Stimulated activated CD4-positive, alpha-beta T cell treated with anti-CD3 and anti-CD28 coated beads, Interleukin-12 subunit alpha, Interleukin-12 subunit beta, amount 100 ng/mL, for 4 hours (primary cell): Measurements from ENCODE around the gene SV2B.
A peak's percentile ranks its signal among the peaks of the same experiment; 100 is the strongest.

Experiments used
- DNase-seq: peaks from one replicate; pipeline ENCODE4 v3.0.0-alpha.2; 2020

SV2B gene

GRCh38 chr15:91271565-91272153 is 171.6 kb downstream of the SV2B start:
- DNase-seq: peak; percentile 38

- no peak for DNase-seq
These were observed 175.8 kb downstream of the SV2B start for GRCh38 chr15:91275844-91276243.

GRCh38 chr15:91278951-91279350 is 178.9 kb downstream of the SV2B start:
- DNase-seq: no peak

GRCh38 chr15:91279486-91279885 is 179.4 kb downstream of the SV2B start:
- no peak for DNase-seq

GRCh38 chr15:91281947-91282346 is 181.9 kb downstream of the SV2B start:
- no peak for DNase-seq

- no peak for DNase-seq
These were observed 182.4 kb downstream of the SV2B start for GRCh38 chr15:91282486-91282885.

GRCh38 chr15:91283155-91283554 is 183.1 kb downstream of the SV2B start:
- DNase-seq: no peak

GRCh38 chr15:91284758-91285466 is 184.9 kb downstream of the SV2B start:
- DNase-seq: no peak

- no peak for DNase-seq
These were observed 189.3 kb downstream of the SV2B start for GRCh38 chr15:91289324-91289723.

GRCh38 chr15:91290553-91290952 is 190.5 kb downstream of the SV2B start:
- no peak for DNase-seq

GRCh38 chr15:91291673-91292072 is 191.6 kb downstream of the SV2B start:
- no peak for DNase-seq

GRCh38 chr15:91294344-91294743 is 194.3 kb downstream of the SV2B start:
- DNase-seq: no peak

- DNase-seq: no peak
These were observed 194.7 kb downstream of the SV2B start for GRCh38 chr15:91294795-91295194.

GRCh38 chr15:91298101-91298500 is 198.0 kb downstream of the SV2B start:
- DNase-seq: no peak

GRCh38 chr15:91302588-91303439 is 202.8 kb downstream of the SV2B start:
- no peak for DNase-seq

GRCh38 chr15:91304210-91304609 is 204.2 kb downstream of the SV2B start:
- no peak for DNase-seq

GRCh38 chr15:91304786-91305185 is 204.7 kb downstream of the SV2B start:
- no peak for DNase-seq

GRCh38 chr15:91306144-91306543 is 206.1 kb downstream of the SV2B start:
- no peak for DNase-seq

GRCh38 chr15:91307601-91308000 is 207.5 kb downstream of the SV2B start:
- no peak for DNase-seq

- no peak for DNase-seq
These were observed 208.1 kb downstream of the SV2B start for GRCh38 chr15:91308199-91308598.

- DNase-seq: no peak
These were observed 208.8 kb downstream of the SV2B start for GRCh38 chr15:91308855-91309254.

GRCh38 chr15:91311986-91312385 is 211.9 kb downstream of the SV2B start:
- DNase-seq: no peak

GRCh38 chr15:91316126-91316525 is 216.1 kb downstream of the SV2B start:
- DNase-seq: no peak

GRCh38 chr15:91318516-91318915 is 218.5 kb downstream of the SV2B start:
- DNase-seq: no peak
